ENCODE results near the gene LIPA. TPM values are rescaled to one million over a fixed set of nuclear protein-coding genes. Genes with fewer than 3 reads are reported as not detected.
A peak's percentile ranks its signal among the peaks of the same experiment; 100 is the strongest.
"Not testable (repeated sequence)": the region's sequence is repeated elsewhere in the genome, so short reads cannot be mapped to it uniquely, and the experiment has no call there.

Gene LIPA
- total RNA-seq, 1 donor from 2014 or later = 27.3 TPM

DNA sequence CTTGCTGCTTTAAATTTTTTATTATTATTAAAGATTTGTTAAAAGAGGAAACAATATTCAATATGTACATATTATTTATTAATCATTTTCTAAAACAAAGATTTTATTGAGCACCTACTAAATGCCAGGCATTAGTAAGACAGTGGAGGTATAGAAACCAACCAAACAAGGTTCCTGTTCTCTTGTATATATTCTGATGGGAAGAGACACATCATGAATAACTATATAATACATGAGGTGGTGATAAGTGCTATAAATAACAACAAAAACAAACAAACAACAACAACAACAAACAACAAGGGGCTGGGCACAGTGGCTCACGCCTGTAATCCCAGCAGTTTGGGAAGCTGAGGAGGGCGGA, 630 bp upstream of the LIPA start:
- TF ChIP-seq, protein P1, sequence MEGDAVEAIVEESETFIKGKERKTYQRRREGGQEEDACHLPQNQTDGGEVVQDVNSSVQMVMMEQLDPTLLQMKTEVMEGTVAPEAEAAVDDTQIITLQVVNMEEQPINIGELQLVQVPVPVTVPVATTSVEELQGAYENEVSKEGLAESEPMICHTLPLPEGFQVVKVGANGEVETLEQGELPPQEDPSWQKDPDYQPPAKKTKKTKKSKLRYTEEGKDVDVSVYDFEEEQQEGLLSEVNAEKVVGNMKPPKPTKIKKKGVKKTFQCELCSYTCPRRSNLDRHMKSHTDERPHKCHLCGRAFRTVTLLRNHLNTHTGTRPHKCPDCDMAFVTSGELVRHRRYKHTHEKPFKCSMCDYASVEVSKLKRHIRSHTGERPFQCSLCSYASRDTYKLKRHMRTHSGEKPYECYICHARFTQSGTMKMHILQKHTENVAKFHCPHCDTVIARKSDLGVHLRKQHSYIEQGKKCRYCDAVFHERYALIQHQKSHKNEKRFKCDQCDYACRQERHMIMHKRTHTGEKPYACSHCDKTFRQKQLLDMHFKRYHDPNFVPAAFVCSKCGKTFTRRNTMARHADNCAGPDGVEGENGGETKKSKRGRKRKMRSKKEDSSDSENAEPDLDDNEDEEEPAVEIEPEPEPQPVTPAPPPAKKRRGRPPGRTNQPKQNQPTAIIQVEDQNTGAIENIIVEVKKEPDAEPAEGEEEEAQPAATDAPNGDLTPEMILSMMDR (IDR thresholded peaks at IDR 0.05; ENCODE audit: unreplicated experiment) = no peak
- Mint-ChIP-seq H3K36me3 (peaks cover 2% of the 10 kb centered on the region), H3K4me1 (peaks cover 8% of the 10 kb centered on the region), H3K27ac (no peak overlapping the region), H3K9me3 (peaks cover 7% of the 10 kb centered on the region), H3K27me3 (ENCODE audit: low read depth) (no peaks in the 10 kb centered on the region), H3K4me3 (no peak overlapping the region)
- DNase-seq (ENCODE audit: low spot score in 2 of 2, unreplicated experiment in 2 of 2) = no peak

DNA sequence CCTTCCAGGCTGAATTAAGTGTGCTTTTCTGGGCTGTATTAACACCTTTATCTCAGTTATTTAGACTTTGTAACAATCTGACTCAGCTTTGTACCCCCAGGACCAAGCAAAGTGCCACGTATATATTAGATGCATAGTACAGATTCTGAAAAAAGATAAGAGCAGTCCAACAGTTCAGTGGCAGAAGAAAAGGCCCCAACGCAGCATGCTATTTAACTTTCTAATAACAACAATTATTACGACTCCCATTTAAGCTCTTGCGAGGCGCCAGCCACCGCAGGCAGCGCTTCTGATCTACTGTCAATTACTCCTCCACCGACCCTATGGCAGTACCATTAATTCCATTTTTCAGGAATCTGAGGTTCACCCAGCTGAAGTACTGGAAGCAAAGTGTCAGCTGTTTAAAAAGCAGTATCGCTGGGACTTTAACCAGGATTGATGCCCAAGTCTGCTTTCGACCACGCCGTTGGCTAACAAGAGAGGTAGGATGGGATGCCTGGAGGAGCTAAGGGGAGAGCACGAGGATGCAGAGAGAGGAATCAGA, 638 bp downstream of the LIPA start:
- Mint-ChIP-seq H3K9me3 (peaks cover 7% of the 10 kb centered on the region), H3K36me3 (peaks cover 2% of the 10 kb centered on the region), H3K27ac (peak overlapping the region; percentile 65), H3K4me3 (peak overlapping the region; percentile 80), H3K4me1 (peaks cover 8% of the 10 kb centered on the region), H3K27me3 (ENCODE audit: low read depth) (no peaks in the 10 kb centered on the region)
- no peak for DNase-seq (ENCODE audit: low spot score in 2 of 2, unreplicated experiment in 2 of 2)
- TF ChIP-seq, protein P1 (IDR thresholded peaks at IDR 0.05; ENCODE audit: unreplicated experiment) = no peak

DNA sequence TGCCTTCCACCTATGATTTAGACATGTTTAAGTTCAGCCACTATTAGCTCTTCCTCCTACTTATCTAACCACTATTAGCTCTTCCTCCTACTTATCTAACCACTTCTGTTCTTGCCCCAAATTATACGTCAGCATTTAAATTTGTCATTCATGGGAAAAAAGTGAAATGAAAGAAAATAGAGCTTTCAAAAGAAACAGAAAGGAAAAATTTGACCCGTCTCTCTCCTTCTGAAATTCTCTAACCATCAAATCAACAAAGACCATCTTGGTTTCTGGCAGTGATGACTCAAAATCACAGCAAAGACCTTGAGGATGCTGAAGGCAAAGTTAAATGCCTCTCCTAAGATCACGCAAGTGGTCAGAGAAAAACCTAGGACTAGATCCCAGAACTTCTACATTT, 2.6 kb downstream of the LIPA start:
- DNase-seq (ENCODE audit: low spot score in 2 of 2, unreplicated experiment in 2 of 2) = no peak
- Mint-ChIP-seq H3K27me3 (ENCODE audit: low read depth) (no peaks in the 10 kb centered on the region), H3K27ac (no peak overlapping the region), H3K4me3 (no peak overlapping the region), H3K4me1 (peaks cover 8% of the 10 kb centered on the region), H3K9me3 (no peaks in the 10 kb centered on the region), H3K36me3 (no peaks in the 10 kb centered on the region)
- TF ChIP-seq, protein P1 (IDR thresholded peaks at IDR 0.05; ENCODE audit: unreplicated experiment) = no peak

DNA sequence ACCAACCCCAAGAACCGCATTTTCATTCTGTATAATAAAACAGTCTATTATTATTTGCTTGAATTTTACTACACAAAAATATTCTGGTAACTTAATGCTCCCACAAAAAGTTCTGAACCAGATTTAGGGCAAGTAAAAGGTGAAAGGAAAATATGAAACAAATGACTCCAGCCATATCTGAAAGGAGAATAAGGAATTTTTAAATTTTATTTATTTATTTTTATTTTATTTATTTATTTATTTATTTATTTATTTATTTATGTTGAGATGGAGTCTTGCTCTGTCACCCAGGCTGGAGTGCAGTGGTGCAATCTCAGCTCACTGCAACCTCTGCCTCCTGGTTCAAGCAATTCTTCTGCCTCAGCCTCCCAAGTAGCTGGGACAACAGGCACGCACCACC, 4.0 kb downstream of the LIPA start:
- not testable (repeated sequence) for H3K4me1 Mint-ChIP-seq, H3K36me3 Mint-ChIP-seq, H3K27ac Mint-ChIP-seq

DNA sequence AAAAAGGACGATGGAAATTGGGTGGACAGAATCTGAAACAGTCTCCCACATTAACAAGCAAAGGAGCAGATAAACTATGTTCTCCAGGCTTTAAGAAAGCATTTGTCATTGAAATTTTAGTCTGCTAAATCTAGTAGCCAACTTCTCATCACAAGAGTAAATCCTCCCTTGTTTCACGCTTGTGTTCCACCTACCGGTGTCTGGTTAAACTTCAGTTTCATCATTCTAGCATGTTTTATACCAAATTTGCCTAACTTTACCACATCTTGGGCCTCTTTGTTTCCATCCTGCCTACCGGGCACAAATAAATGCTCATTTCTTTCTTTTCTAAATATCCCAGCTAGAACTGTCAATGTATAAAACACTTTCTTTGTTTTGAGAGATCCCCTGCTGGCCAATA, 5.8 kb downstream of the LIPA start:
- no peak for DNase-seq (ENCODE audit: low spot score in 2 of 2, unreplicated experiment in 2 of 2)
- no peaks in the 10 kb centered on the region for H3K36me3 Mint-ChIP-seq
- H3K4me1 Mint-ChIP-seq = peaks cover 3% of the 10 kb centered on the region
- TF ChIP-seq, protein P1 (IDR thresholded peaks at IDR 0.05; ENCODE audit: unreplicated experiment) = no peak
- no peak overlapping the region for H3K4me3 Mint-ChIP-seq
- no peak overlapping the region for H3K27ac Mint-ChIP-seq
- H3K27me3 Mint-ChIP-seq (ENCODE audit: low read depth) = no peaks in the 10 kb centered on the region
- H3K9me3 Mint-ChIP-seq = no peaks in the 10 kb centered on the region

More for the DNA sequence above, 4.0 kb downstream of the LIPA start:
- not testable (repeated sequence) for H3K4me3 Mint-ChIP-seq; H3K9me3 Mint-ChIP-seq; DNase-seq (ENCODE audit: low spot score in 2 of 2, unreplicated experiment in 2 of 2); H3K27me3 Mint-ChIP-seq (ENCODE audit: low read depth)

DNA sequence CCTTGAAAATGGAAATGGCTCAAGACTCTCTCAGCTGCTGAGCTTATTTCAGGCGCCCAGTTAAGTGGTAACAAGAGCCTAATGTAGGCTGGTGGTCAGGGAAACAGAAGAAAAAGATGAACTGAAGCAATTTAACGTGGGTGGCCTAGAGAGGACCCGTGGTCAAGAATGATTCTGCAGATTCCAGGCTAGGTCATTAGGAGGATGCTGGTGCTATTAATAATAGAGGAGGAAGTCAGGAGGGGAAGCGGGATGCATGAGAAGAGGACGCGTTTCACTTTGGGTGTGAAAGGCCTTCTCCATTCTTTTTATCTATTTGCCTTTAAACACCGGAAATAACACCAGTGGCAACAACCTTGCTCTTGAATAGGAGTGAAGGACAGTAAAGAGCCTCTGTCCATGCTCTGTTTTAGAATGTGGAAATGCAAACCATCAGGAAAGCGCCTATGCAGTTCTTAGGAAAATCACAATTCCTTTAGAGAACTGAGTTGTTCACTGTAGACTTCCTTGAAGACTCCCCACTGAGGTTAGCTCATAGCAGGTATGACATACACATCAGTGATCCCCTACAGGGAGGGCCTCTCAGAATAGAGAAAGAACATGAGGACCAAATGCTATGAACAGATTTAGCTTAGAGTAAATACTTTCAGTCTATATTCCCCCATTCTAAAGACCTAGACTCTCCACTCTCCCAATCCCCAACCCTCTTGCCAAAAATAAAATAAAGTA, 8.6 kb downstream of the LIPA start:
- no peaks in the 10 kb centered on the region for H3K4me1 Mint-ChIP-seq
- TF ChIP-seq, protein P1 (IDR thresholded peaks at IDR 0.05; ENCODE audit: unreplicated experiment) = no peak
- H3K27ac Mint-ChIP-seq = no peak overlapping the region

More for the DNA sequence above, 8.6 kb downstream of the LIPA start:
- Mint-ChIP-seq H3K27me3 (ENCODE audit: low read depth) (no peaks in the 10 kb centered on the region), H3K4me3 (no peak overlapping the region), H3K9me3 (no peaks in the 10 kb centered on the region), H3K36me3 (peaks cover 4% of the 10 kb centered on the region)
- no peak for DNase-seq (ENCODE audit: low spot score in 2 of 2, unreplicated experiment in 2 of 2)
